Common myeloid progenitor, CD34-positive (primary cell): ENCODE data around the gene KCNIP4. TPM values are rescaled to one million over a fixed set of nuclear protein-coding genes. Genes with fewer than 3 reads are reported as not detected.
"Not testable (repeated sequence)": the region's sequence is repeated elsewhere in the genome, so short reads cannot be mapped to it uniquely, and the experiment has no call there.

Experiments used
- CTCF ChIA-PET: fragments of 350-600 bp; sonication (Branson Sonifier 250); formaldehyde crosslinking; loops from one replicate; lab custom pipeline; 2021; ENCODE audit warnings: antibody characterized with exemption; lab: Charles Lee
- POLR2A ChIA-PET: fragments of 350-600 bp; sonication (Branson Sonifier 250); formaldehyde crosslinking; loops from one replicate; lab custom pipeline; 2021; ENCODE audit warnings: antibody characterized with exemption; lab: Charles Lee
- DNase-seq, 3 donors: peaks; one replicate each; pipeline versions ENCODE4 v3.0.0 to v3.0.0-alpha.2; 2013
- H3K27ac ChIP-seq, 2 experiments: 1 replicate in 1 of 2; 2 replicates in 1 of 2; pipeline ENCODE4 v1.7.0; 2013; ENCODE audit warnings: inconsistent platforms in 2 of 2, low read length in 2 of 2, mild to moderate bottlenecking in 2 of 2, low read depth in 1 of 2, moderate library complexity in 1 of 2; ENCODE audit not compliant: severe bottlenecking in 2 of 2, insufficient read depth in 1 of 2, poor library complexity in 1 of 2
- H3K27me3 ChIP-seq, 5 experiments: replicated peaks in 2 of 5; 1 replicate in 3 of 5; 2 replicates in 2 of 5; pipeline versions ENCODE4 v1.6.1 to v1.7.0; 2013; ENCODE audit warnings: low read length in 4 of 5, mild to moderate bottlenecking in 2 of 5, moderate library complexity in 2 of 5, inconsistent platforms in 1 of 5; ENCODE audit not compliant: insufficient read depth in 5 of 5, control insufficient read depth in 4 of 5
- H3K36me3 ChIP-seq, 4 experiments: 1 replicate in 2 of 4; 2 replicates in 2 of 4; pipeline versions ENCODE4 v1.6.1 to v1.7.0; 2013; ENCODE audit warnings: low read length in 3 of 4, control low read depth in 1 of 4, mild to moderate bottlenecking in 1 of 4; ENCODE audit not compliant: control insufficient read depth in 4 of 4, insufficient read depth in 4 of 4
- H3K4me1 ChIP-seq, 4 experiments: 1 replicate in 3 of 4; 2 replicates in 1 of 4; pipeline versions ENCODE4 v1.6.1 to v1.7.1; 2013; ENCODE audit warnings: low read length in 3 of 4, mild to moderate bottlenecking in 3 of 4, control low read depth in 1 of 4, inconsistent platforms in 1 of 4, moderate library complexity in 1 of 4; ENCODE audit not compliant: control insufficient read depth in 4 of 4, insufficient read depth in 4 of 4; ENCODE audit errors: control extremely low read depth in 1 of 4
- H3K4me3 ChIP-seq, 7 experiments: 1 replicate in 4 of 7; 2 replicates in 3 of 7; pipeline versions ENCODE4 v1.5.1 to v1.7.0; 2013; ENCODE audit warnings: mild to moderate bottlenecking in 7 of 7, low read length in 6 of 7, moderate library complexity in 6 of 7, inconsistent platforms in 2 of 7, low read depth in 2 of 7, control low read depth in 1 of 7; ENCODE audit not compliant: insufficient read depth in 4 of 7, control insufficient read depth in 1 of 7; ENCODE audit errors: extremely low read depth in 1 of 7
- H3K9me3 ChIP-seq, 5 experiments: 1 replicate in 4 of 5; 2 replicates in 1 of 5; pipeline versions ENCODE4 v1.6.1 to v1.7.1; 2013; ENCODE audit warnings: low read length in 4 of 5, mild to moderate bottlenecking in 2 of 5, inconsistent platforms in 1 of 5, low read depth in 1 of 5, moderate library complexity in 1 of 5; ENCODE audit not compliant: control insufficient read depth in 4 of 5, insufficient read depth in 2 of 5; ENCODE audit errors: control extremely low read depth in 1 of 5
- WGBS: methylation state at CpG from one replicate; pipeline ENCODE4 v1.1.5; 2013; ENCODE audit not compliant: insufficient coverage; 5-methylcytosine and 5-hydroxymethylcytosine counted together
- polyA plus RNA-seq: library from polyadenylated mRNA; unstranded; fragments of 120-200 nt; gene quantifications from one replicate; pipeline ENCODE4 v1.2.1, GENCODE V29; 2013

Gene KCNIP4
- 2.2 TPM for polyA plus RNA-seq

GRCh38 chr4:21948347-21949072 lies at the start of gene KCNIP4:
TSS of gene KCNIP4 (minus strand) at chr4:21948772.
- peak within 1 kb of the TSS in 4 of 7 experiments; percentile 30 to 58 (median 41) for H3K4me3 ChIP-seq
- peaks cover 0 to 3% (median 0%) of the 10 kb centered on the region in 5 experiments for H3K9me3 ChIP-seq
- peaks cover 0 to 11% (median 6%) of the 10 kb centered on the region in 4 experiments for H3K4me1 ChIP-seq
- POLR2A ChIA-PET, result no interaction called here
- H3K36me3 ChIP-seq, result no peaks in the 10 kb centered on the region
- peaks cover 9 to 49% (median 17%) of the 10 kb centered on the region in 5 experiments for H3K27me3 ChIP-seq
- WGBS, result 2% methylated on average over 45 of the region's 81 CpGs
- DNase-seq, result peak in 2 of 3 donors; percentile 13 to 18
- CTCF ChIA-PET, result no interaction called here
- H3K27ac ChIP-seq, result no peak within 1 kb of the TSS

- POLR2A ChIA-PET, H3K36me3 ChIP-seq, H3K27me3 ChIP-seq, CTCF ChIA-PET, DNase-seq, H3K27ac ChIP-seq, H3K9me3 ChIP-seq, H3K4me3 ChIP-seq, H3K4me1 ChIP-seq: not testable (repeated sequence)
- WGBS, result 96% methylated on average over 9 of the region's 9 CpGs
Observed at GRCh38 chr4:21996618-21997017, 48.0 kb upstream of the KCNIP4 start.

GRCh38 chr4:21992330-21992729 lies 43.8 kb upstream of the KCNIP4 start:
- no peak for DNase-seq
- no CpG with 5 or more reads among the region's 1 CpG for WGBS
- Histone ChIP-seq H3K27ac (no peak overlapping the region), H3K4me3 (no peak overlapping the region), H3K9me3 (peaks cover 0 to 6% (median 0%) of the 10 kb centered on the region in 5 experiments), H3K27me3 (no peaks in the 10 kb centered on the region), H3K4me1 (no peaks in the 10 kb centered on the region), H3K36me3 (no peaks in the 10 kb centered on the region)
- CTCF ChIA-PET, result no interaction called here
- POLR2A ChIA-PET, result no interaction called here

- Histone ChIP-seq H3K27ac (no peak overlapping the region), H3K9me3 (peaks cover 0 to 3% (median 0%) of the 10 kb centered on the region in 5 experiments), H3K4me3 (no peak overlapping the region), H3K4me1 (no peaks in the 10 kb centered on the region), H3K27me3 (no peaks in the 10 kb centered on the region), H3K36me3 (no peaks in the 10 kb centered on the region)
- 94% methylated on average over 1 of the region's 1 CpG for WGBS
- ChIA-PET POLR2A (no interaction called here), CTCF (no interaction called here)
- no peak for DNase-seq
Observed at GRCh38 chr4:21991562-21991961, 43.0 kb upstream of the KCNIP4 start.

GRCh38 chr4:21991050-21991449 lies 42.5 kb upstream of the KCNIP4 start:
- WGBS, result 75% methylated on average over 1 of the region's 2 CpGs

GRCh38 chr4:21989351-21989750 lies 40.8 kb upstream of the KCNIP4 start:
- ChIA-PET POLR2A (no interaction called here), CTCF (no interaction called here)
- Histone ChIP-seq H3K27me3 (no peaks in the 10 kb centered on the region), H3K27ac (no peak overlapping the region), H3K36me3 (no peaks in the 10 kb centered on the region), H3K4me1 (no peaks in the 10 kb centered on the region), H3K9me3 (no peaks in the 10 kb centered on the region), H3K4me3 (no peak overlapping the region)
- no CpG with 5 or more reads among the region's 1 CpG for WGBS
- no peak for DNase-seq

More at GRCh38 chr4:21991050-21991449, 42.5 kb upstream of the KCNIP4 start:
- no peak for DNase-seq
- no peaks in the 10 kb centered on the region for H3K36me3 ChIP-seq
- CTCF ChIA-PET, result no interaction called here
- POLR2A ChIA-PET, result no interaction called here
- H3K4me1 ChIP-seq, result no peaks in the 10 kb centered on the region
- no peak overlapping the region for H3K27ac ChIP-seq
- no peaks in the 10 kb centered on the region for H3K27me3 ChIP-seq
- H3K9me3 ChIP-seq, result peaks cover 0 to under 1% (median 0%) of the 10 kb centered on the region in 5 experiments
- H3K4me3 ChIP-seq, result no peak overlapping the region

- ChIA-PET POLR2A (no interaction called here), CTCF (no interaction called here)
- no peak for DNase-seq
- Histone ChIP-seq H3K27ac (no peak overlapping the region), H3K9me3 (no peaks in the 10 kb centered on the region), H3K36me3 (no peaks in the 10 kb centered on the region), H3K4me3 (no peak overlapping the region), H3K27me3 (no peaks in the 10 kb centered on the region), H3K4me1 (no peaks in the 10 kb centered on the region)
Observed at GRCh38 chr4:21986307-21986706, 37.7 kb upstream of the KCNIP4 start.
